ENCODE data around the gene UBE2O. TPM values are rescaled to one million over a fixed set of nuclear protein-coding genes. Genes with fewer than 3 reads are reported as not detected.

Gene UBE2O
- total RNA-seq, 5 donors from 2014 or later (not counting 1 experiment from before 2014, with no cell fraction given): 33.9 to 57.8 (median 47.5) TPM

- Mint-ChIP-seq H3K9me3 (no peaks in the 10 kb centered on the region), H3K27ac (no peak overlapping the region), H3K4me3 (no peak overlapping the region), H3K4me1 (peaks cover 25 to 52% (median 26%) of the 10 kb centered on the region in 3 donors), H3K27me3 (no peaks in the 10 kb centered on the region), H3K36me3 (peaks cover 17% of the 10 kb centered on the region)
- Histone ChIP-seq H3K27ac (ENCODE audit: low read length) (no peak overlapping the region), H3K4me3 (ENCODE audit: control insufficient read depth in 1 of 2, extremely low read depth in 1 of 2, low read length in 1 of 2) (no peak overlapping the region), H3K27me3 (replicated peaks in 1 of 2; ENCODE audit: control insufficient read depth in 2 of 2, extremely low read depth in 1 of 2, insufficient read depth in 2 of 2, low read length in 1 of 2) (no peaks in the 10 kb centered on the region), H3K4me1 (ENCODE audit: control insufficient read depth in 1 of 2, extremely low read depth in 1 of 2, insufficient read depth in 2 of 2, low read length in 2 of 2) (no peaks in the 10 kb centered on the region), H3K36me3 (ENCODE audit: control insufficient read depth in 2 of 2, extremely low read depth in 1 of 2, insufficient read depth in 1 of 2, low read length in 1 of 2) (no peaks in the 10 kb centered on the region), H3K9me3 (no peaks in the 10 kb centered on the region)
- ATAC-seq (replicated peaks in 1 of 4) (peak in 2 of 4 experiments; percentile 40 to 50), DNase-seq (peak in 1 of 35 experiments; percentile 25)
- POLR2A ChIA-PET: no interaction called here
- CTCF ChIA-PET: no interaction called here
- WGBS (ENCODE audit: insufficient coverage): 100% methylated on average over 1 of the region's 3 CpGs
These were observed 20.1 kb downstream of the UBE2O start for GRCh38 chr17:76432712-76433336.

- Histone ChIP-seq H3K4me3 (ENCODE audit: control insufficient read depth in 1 of 2, extremely low read depth in 1 of 2, low read length in 1 of 2) (no peak overlapping the region), H3K27ac (ENCODE audit: low read length) (no peak overlapping the region), H3K36me3 (ENCODE audit: control insufficient read depth in 2 of 2, extremely low read depth in 1 of 2, insufficient read depth in 1 of 2, low read length in 1 of 2) (no peaks in the 10 kb centered on the region), H3K4me1 (ENCODE audit: control insufficient read depth in 1 of 2, extremely low read depth in 1 of 2, insufficient read depth in 2 of 2, low read length in 2 of 2) (no peaks in the 10 kb centered on the region), H3K9me3 (no peaks in the 10 kb centered on the region), H3K27me3 (replicated peaks in 1 of 2; ENCODE audit: control insufficient read depth in 2 of 2, extremely low read depth in 1 of 2, insufficient read depth in 2 of 2, low read length in 1 of 2) (no peaks in the 10 kb centered on the region)
- H3K27ac Mint-ChIP-seq: no peak overlapping the region
- no peak for ATAC-seq (replicated peaks in 1 of 4)
- WGBS (ENCODE audit: insufficient coverage): no CpG with 5 or more reads among the region's 6 CpGs
- POLR2A ChIA-PET: no interaction called here
- no peaks in the 10 kb centered on the region for H3K9me3 Mint-ChIP-seq
- CTCF ChIA-PET: no interaction called here
- H3K36me3 Mint-ChIP-seq: peaks cover 17% of the 10 kb centered on the region
- H3K4me1 Mint-ChIP-seq: peaks cover 23 to 53% (median 27%) of the 10 kb centered on the region in 3 donors
- no peak for DNase-seq
- no peak overlapping the region for H3K4me3 Mint-ChIP-seq
- no peaks in the 10 kb centered on the region for H3K27me3 Mint-ChIP-seq
These were observed 20.9 kb downstream of the UBE2O start for GRCh38 chr17:76432004-76432403.

GRCh38 chr17:76431509-76431908 is 21.4 kb downstream of the UBE2O start:
- H3K27me3 Mint-ChIP-seq: no peaks in the 10 kb centered on the region

GRCh38 chr17:76428511-76428910 is 24.4 kb downstream of the UBE2O start:
- DNase-seq (no peak), ATAC-seq (replicated peaks in 1 of 4) (no peak)
- no peaks in the 10 kb centered on the region for H3K36me3 ChIP-seq (ENCODE audit: control insufficient read depth in 2 of 2, extremely low read depth in 1 of 2, insufficient read depth in 1 of 2, low read length in 1 of 2)
- H3K36me3 Mint-ChIP-seq: peaks cover 8% of the 10 kb centered on the region
- CTCF ChIA-PET: interaction anchor here in 1 of 2 donors (1.3 kb wide), 1 partner anchor 18 kb away, joined by 3 read pairs; no protein-coding TSS in a partner anchor
- no peaks in the 10 kb centered on the region for H3K27me3 ChIP-seq (replicated peaks in 1 of 2; ENCODE audit: control insufficient read depth in 2 of 2, extremely low read depth in 1 of 2, insufficient read depth in 2 of 2, low read length in 1 of 2)
- H3K4me3 ChIP-seq (ENCODE audit: control insufficient read depth in 1 of 2, extremely low read depth in 1 of 2, low read length in 1 of 2): no peak overlapping the region
- no peaks in the 10 kb centered on the region for H3K9me3 Mint-ChIP-seq
- H3K4me1 Mint-ChIP-seq: peaks cover 16 to 47% (median 26%) of the 10 kb centered on the region in 3 donors
- H3K27ac ChIP-seq (ENCODE audit: low read length): no peak overlapping the region
- no peak overlapping the region for H3K4me3 Mint-ChIP-seq
- no peaks in the 10 kb centered on the region for H3K4me1 ChIP-seq (ENCODE audit: control insufficient read depth in 1 of 2, extremely low read depth in 1 of 2, insufficient read depth in 2 of 2, low read length in 2 of 2)
- POLR2A ChIA-PET: interaction anchor here in 1 of 2 donors (0.7 kb wide), 1 partner anchor 1321 kb away, joined by 4 read pairs; no protein-coding TSS in a partner anchor
- no peaks in the 10 kb centered on the region for H3K27me3 Mint-ChIP-seq
- H3K9me3 ChIP-seq: no peaks in the 10 kb centered on the region
- no CpG with 5 or more reads among the region's 1 CpG for whole genome bisulfite sequencing (ENCODE audit: insufficient coverage)
- no peak overlapping the region for H3K27ac Mint-ChIP-seq

More at GRCh38 chr17:76431509-76431908, 21.4 kb downstream of the UBE2O start:
- Histone ChIP-seq H3K4me1 (ENCODE audit: control insufficient read depth in 1 of 2, extremely low read depth in 1 of 2, insufficient read depth in 2 of 2, low read length in 2 of 2) (no peaks in the 10 kb centered on the region), H3K27me3 (replicated peaks in 1 of 2; ENCODE audit: control insufficient read depth in 2 of 2, extremely low read depth in 1 of 2, insufficient read depth in 2 of 2, low read length in 1 of 2) (no peaks in the 10 kb centered on the region), H3K36me3 (ENCODE audit: control insufficient read depth in 2 of 2, extremely low read depth in 1 of 2, insufficient read depth in 1 of 2, low read length in 1 of 2) (no peaks in the 10 kb centered on the region), H3K4me3 (ENCODE audit: control insufficient read depth in 1 of 2, extremely low read depth in 1 of 2, low read length in 1 of 2) (no peak overlapping the region), H3K27ac (ENCODE audit: low read length) (no peak overlapping the region), H3K9me3 (no peaks in the 10 kb centered on the region)
- Mint-ChIP-seq H3K4me3 (no peak overlapping the region), H3K36me3 (peaks cover 17% of the 10 kb centered on the region), H3K9me3 (no peaks in the 10 kb centered on the region), H3K4me1 (peaks cover 22 to 54% (median 29%) of the 10 kb centered on the region in 3 donors), H3K27ac (no peak overlapping the region)
- no peak for DNase-seq
- WGBS (ENCODE audit: insufficient coverage): no CpG with 5 or more reads among the region's 2 CpGs
- no peak for ATAC-seq (replicated peaks in 1 of 4)
- ChIA-PET CTCF (no interaction called here), POLR2A (no interaction called here)

GRCh38 chr17:76427501-76428231 is 25.3 kb downstream of the UBE2O start:
- H3K36me3 Mint-ChIP-seq: peaks cover 11% of the 10 kb centered on the region
- Histone ChIP-seq H3K27me3 (replicated peaks in 1 of 2; ENCODE audit: control insufficient read depth in 2 of 2, extremely low read depth in 1 of 2, insufficient read depth in 2 of 2, low read length in 1 of 2) (no peaks in the 10 kb centered on the region), H3K36me3 (ENCODE audit: control insufficient read depth in 2 of 2, extremely low read depth in 1 of 2, insufficient read depth in 1 of 2, low read length in 1 of 2) (no peaks in the 10 kb centered on the region), H3K27ac (ENCODE audit: low read length) (no peak overlapping the region), H3K4me1 (ENCODE audit: control insufficient read depth in 1 of 2, extremely low read depth in 1 of 2, insufficient read depth in 2 of 2, low read length in 2 of 2) (no peaks in the 10 kb centered on the region), H3K9me3 (no peaks in the 10 kb centered on the region), H3K4me3 (ENCODE audit: control insufficient read depth in 1 of 2, extremely low read depth in 1 of 2, low read length in 1 of 2) (no peak overlapping the region)
- ATAC-seq (replicated peaks in 1 of 4) (no peak), DNase-seq (no peak)
- H3K27me3 Mint-ChIP-seq: no peaks in the 10 kb centered on the region
- no peak overlapping the region for H3K4me3 Mint-ChIP-seq
- 94% methylated on average over 3 of the region's 8 CpGs for WGBS (ENCODE audit: insufficient coverage)
- CTCF ChIA-PET: interaction anchor here in 1 of 2 donors (1.3 to 1.4 kb wide), 2 partner anchors 19 to 20 kb away, joined by 3 to 4 read pairs; no protein-coding TSS in a partner anchor
- peak overlapping the region in 1 of 2 donors; percentile 53 for H3K27ac Mint-ChIP-seq
- peaks cover 16 to 47% (median 31%) of the 10 kb centered on the region in 3 donors for H3K4me1 Mint-ChIP-seq
- no peaks in the 10 kb centered on the region for H3K9me3 Mint-ChIP-seq
- POLR2A ChIA-PET: no interaction called here

GRCh38 chr17:76426853-76427252 is 26.1 kb downstream of the UBE2O start:
- Mint-ChIP-seq H3K4me1 (peaks cover 13 to 48% (median 33%) of the 10 kb centered on the region in 3 donors), H3K27me3 (no peaks in the 10 kb centered on the region), H3K27ac (no peak overlapping the region), H3K4me3 (no peak overlapping the region), H3K9me3 (no peaks in the 10 kb centered on the region), H3K36me3 (peaks cover 12% of the 10 kb centered on the region)
- ATAC-seq (replicated peaks in 1 of 4) (no peak), DNase-seq (no peak)
- no CpG with 5 or more reads among the region's 3 CpGs for WGBS (ENCODE audit: insufficient coverage)
- POLR2A ChIA-PET: interaction anchor here in 1 of 2 donors (0.6 kb wide), 1 partner anchor 481 kb away, joined by 4 read pairs; no protein-coding TSS in a partner anchor
- CTCF ChIA-PET: interaction anchor here in 1 of 2 donors (1.4 kb wide), 1 partner anchor 19 kb away, joined by 4 read pairs; no protein-coding TSS in a partner anchor
- Histone ChIP-seq H3K27ac (ENCODE audit: low read length) (no peak overlapping the region), H3K9me3 (no peaks in the 10 kb centered on the region), H3K4me1 (ENCODE audit: control insufficient read depth in 1 of 2, extremely low read depth in 1 of 2, insufficient read depth in 2 of 2, low read length in 2 of 2) (no peaks in the 10 kb centered on the region), H3K4me3 (ENCODE audit: control insufficient read depth in 1 of 2, extremely low read depth in 1 of 2, low read length in 1 of 2) (no peak overlapping the region), H3K27me3 (replicated peaks in 1 of 2; ENCODE audit: control insufficient read depth in 2 of 2, extremely low read depth in 1 of 2, insufficient read depth in 2 of 2, low read length in 1 of 2) (no peaks in the 10 kb centered on the region), H3K36me3 (ENCODE audit: control insufficient read depth in 2 of 2, extremely low read depth in 1 of 2, insufficient read depth in 1 of 2, low read length in 1 of 2) (peaks cover 0 to 2% of the 10 kb centered on the region in 2 donors)

All from T-cell (primary cell).